GM18520 (cell line): ENCODE results near the gene SLC27A5.
"Not testable (repeated sequence)": the region's sequence is repeated elsewhere in the genome, so short reads cannot be mapped to it uniquely, and the experiment has no call there.

Experiments used
- ATAC-seq: cut with Tn5 transposase; IDR thresholded peaks from one replicate; pipeline ENCODE4 v1.9.1; 2021; ENCODE audit not compliant: unreplicated experiment

The SLC27A5 gene

DNA sequence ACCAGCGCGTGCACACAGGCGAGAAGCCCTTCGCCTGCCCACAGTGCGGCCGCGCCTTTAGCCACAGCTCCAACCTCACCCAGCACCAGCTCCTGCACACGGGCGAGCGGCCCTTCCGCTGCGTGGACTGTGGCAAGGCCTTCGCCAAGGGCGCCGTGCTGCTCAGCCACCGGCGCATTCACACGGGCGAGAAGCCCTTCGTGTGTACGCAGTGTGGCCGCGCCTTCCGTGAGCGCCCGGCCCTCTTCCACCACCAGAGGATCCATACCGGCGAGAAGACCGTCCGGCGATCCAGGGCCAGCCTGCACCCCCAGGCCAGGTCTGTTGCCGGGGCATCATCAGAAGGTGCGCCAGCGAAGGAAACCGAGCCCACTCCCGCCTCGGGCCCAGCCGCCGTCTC lies 40.1 kb downstream of the SLC27A5 start:
- no peak for ATAC-seq

DNA sequence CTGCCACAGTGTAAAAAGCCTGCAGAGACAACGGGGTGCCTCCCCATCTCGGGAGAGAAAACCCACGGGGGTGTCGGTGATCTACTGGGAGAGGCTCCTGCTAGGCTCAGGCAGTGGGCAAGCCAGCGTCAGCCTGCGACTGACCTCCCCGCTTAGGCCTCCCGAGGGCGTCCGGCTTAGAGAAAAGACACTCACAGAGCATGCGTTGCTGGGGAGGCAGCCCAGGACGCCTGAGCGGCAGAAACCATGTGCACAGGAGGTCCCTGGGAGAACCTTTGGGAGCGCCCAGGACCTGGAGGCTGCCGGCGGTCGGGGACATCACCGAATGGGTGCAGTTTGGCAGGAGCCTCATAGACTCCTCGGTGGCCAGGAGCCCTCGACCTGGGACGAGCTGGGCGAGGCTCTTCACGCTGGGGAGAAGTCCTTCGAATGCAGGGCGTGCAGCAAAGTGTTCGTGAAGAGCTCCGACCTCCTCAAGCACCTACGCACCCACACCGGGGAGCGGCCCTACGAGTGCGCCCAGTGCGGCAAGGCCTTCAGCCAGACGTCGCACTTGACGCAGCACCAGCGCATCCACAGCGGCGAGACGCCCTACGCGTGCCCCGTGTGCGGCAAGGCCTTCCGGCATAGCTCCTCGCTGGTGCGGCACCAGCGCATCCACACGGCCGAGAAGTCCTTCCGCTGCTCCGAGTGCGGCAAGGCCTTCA lies 40.8 kb downstream of the SLC27A5 start:
- not testable (repeated sequence) for ATAC-seq

DNA sequence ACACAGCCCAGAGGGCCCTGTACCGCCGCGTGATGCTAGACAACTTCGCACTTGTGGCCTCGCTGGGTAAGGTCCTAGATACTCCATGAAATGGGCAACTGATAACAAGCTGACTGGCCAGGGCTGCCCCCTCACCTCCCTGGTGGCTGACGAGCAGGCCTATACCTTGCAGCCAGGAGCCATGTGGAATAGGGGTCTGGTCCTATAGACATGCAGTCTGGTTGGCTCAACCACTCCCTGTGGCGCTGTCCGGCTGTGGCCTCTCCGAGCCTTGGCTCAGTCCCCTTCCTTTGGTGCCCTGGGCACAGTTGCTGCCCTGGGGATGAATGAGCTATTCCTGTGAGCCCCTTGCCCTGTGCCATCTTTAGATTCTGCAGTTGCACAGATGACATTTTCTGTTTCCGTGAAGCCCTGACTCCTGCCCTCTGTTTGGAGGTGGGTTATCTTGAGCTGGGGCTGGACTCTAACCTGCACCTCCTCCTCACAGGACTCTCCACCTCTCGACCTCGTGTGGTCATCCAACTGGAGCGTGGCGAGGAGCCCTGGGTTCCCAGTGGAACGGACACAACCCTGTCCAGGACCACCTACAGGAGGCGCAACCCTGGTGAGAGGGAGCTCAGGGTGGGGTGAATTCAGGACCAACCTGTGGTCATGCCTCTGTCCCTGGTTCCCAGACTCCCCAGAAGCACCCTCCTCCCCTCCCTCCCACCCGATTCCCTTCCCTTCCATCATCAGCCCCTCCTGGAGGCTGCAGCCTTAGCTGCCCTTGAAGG lies 42.4 kb downstream of the SLC27A5 start:
- no peak for ATAC-seq

DNA sequence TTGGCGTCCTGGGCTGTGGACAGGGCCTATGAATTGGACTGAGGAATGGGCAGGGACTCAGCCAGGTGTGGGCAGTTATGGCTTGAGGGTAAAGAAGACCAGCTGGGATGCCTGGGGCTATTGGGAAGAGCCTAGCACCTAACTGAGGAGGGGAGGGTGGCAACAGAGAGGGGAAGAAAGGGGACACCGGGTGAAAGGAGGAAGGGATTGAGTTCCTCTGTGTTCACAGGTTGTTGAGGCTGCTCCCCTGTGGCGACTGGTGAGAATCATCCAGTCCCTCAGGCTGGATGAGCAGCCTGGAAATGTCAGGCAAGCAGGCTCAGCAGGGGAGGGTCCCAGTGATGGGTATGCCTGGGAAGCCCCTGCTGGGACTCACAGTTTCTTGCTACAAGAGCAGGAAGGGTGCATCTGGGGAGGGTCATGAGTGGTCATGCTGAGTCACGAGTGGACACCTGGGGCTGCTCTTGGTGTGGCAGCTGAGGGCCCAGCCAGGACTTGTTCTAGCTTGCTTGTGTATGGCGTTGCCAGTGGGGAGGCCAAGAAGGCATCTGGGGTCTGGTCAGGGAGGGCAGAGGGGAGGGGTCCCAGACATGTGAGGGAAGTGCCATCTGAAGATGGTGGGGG lies 43.5 kb downstream of the SLC27A5 start:
- ATAC-seq, result no peak

DNA sequence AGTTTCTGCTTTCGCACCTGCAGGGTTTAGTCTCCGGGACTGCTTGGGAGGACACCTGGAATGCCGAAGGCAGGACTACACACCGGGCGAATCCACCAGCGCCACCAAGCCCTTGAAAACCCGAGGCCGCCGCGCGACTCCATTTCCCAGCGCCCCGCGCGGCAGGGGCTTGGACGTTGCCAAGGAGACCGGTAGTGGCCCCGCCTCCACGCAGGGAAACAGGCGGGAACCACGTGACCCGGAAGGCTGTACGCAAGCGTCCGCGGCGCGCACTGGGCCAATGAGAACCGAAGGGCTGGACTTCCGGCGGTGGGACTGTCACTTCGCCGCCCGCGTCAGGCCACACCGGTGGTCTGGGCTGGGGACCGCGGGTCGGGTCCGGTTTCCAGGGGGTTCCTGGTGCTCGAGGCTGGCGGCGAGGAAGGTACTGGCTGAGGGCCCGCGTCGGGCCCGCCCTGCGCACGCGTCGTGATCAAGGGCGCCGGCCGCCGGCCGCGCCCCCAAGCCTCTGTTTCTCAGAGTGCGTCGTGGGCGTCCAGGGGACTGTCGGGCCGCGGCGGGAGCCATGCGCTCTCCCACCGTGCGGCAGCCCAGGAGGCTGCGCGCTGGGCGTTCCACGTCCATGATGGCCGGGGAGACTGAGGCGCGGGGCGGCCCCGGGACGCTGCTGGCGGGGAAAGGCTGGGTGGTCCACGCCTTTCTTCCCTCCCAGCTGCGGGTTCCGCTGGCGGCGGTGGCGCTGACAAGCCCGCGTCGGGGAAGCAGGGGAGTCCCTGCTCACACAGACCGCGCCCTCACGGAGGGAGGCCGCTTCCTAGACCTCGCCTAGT lies 44.8 kb downstream of the SLC27A5 start, which contains the start of gene ZNF324:
Gene ZNF324, plus strand, starts transcription at position 321 of the 830 bp plus-strand sequence. CDS start 2,106 bp downstream, outside the sequence.
- ATAC-seq, result peak; percentile 91

DNA sequence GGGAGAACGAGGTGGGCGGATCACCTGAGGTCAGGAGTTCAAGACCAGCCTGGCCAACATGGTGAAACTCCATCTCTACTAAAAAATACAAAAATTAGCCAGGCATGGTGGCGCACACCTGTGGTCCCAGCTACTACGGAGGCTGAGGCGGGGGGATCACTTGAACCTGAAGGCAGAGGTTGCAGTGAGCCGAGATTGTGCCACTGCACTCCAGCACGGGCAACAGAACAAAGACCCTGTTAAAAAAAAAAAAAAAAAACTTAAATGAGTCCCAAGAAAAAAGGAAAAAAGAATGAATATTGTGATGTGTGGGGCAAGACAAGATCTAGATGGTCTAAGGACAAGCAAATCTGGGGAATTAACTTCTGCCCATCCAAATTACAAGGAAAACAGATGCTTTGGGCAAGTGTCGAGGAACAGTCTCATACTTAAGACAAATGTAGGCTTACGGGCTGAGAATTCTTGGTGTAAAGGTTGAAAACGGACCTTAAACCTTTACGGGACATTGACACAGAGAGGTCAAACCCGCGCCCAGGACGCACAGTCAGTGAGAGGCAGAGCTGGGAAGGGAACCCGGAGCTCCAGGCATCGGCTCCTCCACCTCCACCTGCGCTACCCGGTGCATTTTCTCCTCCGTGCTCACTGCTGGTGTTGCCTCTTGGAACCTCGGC lies 45.6 kb downstream of the SLC27A5 start:
- ATAC-seq, result no peak

DNA sequence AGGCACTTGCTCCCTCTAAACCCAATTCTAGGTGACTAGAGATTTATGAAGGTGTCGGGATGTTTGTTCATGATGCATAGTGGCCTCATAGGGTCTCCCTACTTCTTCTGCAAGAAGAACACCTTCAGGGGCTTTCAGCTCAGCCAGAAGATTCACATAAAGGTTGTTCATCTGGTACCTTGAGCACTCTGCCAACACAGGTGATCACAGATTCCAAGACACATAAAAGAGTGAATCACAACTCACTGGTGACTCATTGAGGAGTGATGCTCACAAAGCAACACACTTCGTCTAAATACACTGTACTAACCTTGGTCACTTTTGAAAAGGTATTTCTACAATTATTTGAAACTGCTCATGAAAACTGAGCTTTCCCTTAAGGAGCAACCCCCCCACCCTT lies 51.8 kb downstream of the SLC27A5 start:
- no peak for ATAC-seq

DNA sequence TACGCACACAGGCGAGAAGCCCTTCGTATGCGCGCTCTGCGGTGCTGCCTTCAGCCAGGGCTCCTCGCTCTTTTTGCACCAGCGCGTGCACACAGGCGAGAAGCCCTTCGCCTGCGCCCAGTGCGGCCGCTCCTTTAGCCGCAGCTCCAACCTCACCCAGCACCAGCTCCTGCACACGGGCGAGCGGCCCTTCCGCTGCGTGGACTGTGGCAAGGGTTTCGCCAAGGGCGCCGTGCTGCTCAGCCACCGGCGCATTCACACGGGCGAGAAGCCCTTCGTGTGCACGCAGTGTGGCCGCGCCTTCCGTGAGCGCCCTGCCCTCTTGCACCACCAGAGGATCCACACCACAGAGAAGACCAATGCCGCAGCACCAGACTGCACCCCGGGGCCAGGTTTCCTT lies 55.7 kb downstream of the SLC27A5 start:
- ATAC-seq, result no peak

DNA sequence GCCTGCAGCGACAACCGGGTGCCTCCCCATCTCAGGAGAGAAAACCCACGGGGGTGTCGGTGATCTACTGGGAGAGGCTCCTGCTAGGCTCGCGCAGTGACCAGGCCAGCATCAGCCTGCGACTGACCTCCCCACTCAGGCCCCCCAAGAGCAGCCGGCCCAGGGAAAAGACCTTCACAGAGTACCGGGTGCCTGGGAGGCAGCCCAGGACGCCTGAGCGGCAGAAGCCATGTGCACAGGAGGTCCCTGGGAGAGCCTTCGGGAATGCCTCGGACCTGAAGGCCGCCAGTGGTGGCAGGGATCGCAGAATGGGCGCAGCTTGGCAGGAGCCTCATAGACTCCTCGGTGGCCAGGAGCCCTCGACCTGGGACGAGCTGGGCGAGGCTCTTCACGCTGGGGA lies 56.5 kb downstream of the SLC27A5 start:
- ATAC-seq, result no peak

DNA sequence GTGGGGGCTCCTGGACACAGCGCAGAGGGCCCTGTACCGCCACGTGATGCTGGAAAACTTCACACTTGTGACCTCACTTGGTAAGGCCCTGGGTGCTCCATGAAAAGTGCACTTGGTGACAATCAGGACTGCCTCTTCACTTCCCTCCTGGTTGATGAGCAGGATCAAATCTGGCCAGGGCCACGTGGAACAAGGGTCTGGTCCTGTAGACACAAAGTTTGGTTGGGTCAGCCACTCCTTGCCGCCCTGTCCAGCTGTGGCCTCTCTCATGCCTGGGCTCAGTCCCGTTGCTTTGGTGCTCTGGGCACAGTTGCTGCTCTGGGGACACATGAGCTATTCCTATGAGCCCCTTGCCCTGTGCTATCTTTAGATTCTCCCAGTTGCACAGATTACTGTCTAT lies 58.0 kb downstream of the SLC27A5 start:
- no peak for ATAC-seq

DNA sequence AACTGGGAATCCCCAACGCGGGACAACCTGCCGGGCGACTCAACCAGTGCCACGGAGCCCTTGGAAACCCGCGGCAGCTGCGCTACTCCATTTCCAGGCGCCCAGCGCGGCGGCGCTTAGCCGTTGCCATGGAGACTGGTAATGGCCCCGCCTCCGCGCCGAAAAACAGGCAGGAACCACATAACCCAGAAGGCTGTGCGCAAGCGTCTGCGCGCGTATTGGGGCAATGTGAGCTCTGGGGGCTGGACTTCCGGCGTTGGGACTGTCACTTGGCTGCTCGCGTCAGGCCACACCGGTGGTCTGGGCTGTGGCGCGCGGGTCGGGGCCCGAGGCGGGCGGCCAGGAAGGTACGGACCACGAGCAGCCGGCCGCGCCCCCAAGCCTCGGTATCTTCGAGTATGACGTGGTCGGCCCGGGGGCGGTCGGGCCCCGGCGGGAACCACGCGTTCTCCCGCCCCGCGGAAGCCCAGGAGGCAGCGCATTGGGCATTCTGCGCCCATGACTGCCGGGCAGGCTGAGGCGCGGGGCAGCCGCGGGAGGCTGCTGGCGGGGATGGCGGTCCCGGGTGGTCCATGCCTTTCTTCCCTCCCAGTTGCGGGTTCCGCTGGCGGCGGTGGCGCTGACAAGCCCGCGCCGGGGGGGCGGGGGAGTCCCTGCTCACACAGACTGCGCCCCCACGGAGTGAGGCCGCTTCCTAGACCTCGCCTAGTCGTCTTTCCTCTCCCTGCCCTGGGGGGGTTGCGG lies 60.3 kb downstream of the SLC27A5 start, which contains the start of gene ZNF324B:
Gene ZNF324B, plus strand, starts transcription at position 265 of the 744 bp plus-strand sequence. CDS start 2,080 bp downstream, outside the sequence.
- ATAC-seq, result peak; percentile 88

DNA sequence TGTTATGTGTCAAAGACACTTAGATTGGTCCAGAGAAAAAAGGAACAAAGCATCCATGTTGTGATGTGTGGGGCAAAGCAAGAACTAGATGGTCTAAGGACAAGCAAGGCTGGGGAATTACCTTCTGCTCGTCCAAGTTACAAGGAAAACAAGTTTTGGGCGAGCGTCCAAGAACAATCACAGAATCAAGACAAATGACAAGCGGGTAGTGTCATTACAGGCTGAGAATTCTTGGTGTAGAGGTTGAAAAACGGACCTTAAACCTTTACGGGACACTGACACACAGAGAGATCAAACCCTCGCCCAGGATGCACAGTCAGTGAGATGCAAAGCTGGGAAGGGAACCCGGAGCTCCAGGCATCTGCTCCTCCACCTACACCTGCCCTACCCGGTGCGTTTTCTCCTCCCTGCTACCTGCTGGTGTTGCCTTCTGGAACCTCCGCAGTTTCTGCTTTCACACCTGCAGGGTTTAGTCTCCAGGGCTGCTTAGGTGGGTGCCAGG lies 60.9 kb downstream of the SLC27A5 start:
- no peak for ATAC-seq

DNA sequence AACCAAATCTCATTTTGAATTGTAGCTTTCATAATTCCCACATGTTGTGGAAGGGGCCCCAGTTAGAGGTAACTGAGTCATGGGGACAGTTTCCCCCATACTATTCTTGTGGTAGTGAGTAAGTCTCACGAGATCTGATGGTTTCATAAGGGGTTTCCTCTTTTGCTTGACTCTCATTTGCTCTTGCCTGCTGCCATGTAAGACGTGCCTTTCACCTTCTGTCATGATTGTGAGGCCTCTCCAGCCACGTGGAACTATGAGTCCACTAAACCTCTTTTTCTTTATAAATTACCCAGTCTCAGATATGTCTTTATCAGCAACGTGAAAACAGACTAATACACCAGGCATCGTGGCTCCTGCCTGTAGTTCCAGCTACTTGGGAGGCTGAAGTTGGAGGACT lies 61.8 kb downstream of the SLC27A5 start:
- not testable (repeated sequence) for ATAC-seq

DNA sequence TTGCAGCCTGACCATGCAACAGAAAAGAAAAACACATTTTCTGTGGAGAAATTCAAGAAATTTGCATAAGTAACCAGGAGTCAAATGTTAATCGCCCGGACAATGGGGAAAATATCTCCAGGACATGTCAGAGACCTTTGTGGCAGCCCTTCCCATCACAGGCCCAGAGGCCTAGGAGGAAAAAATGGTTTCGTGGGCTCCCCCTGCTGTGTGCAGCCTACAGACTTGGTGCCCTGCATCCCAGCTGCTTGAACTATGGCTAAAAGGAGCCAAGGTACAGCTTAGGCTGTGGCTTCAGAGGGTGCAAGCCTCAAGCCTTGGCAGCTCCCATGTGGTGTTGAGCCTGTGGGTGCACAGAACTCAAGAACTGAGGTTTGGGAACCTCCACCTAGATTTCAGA lies 62.9 kb downstream of the SLC27A5 start:
- ATAC-seq, result not testable (repeated sequence)
